ENCODE data around the gene DUSP1. TPM values are rescaled to one million over a fixed set of nuclear protein-coding genes. Genes with fewer than 3 reads are reported as not detected.
"Not testable (repeated sequence)": the region's sequence is repeated elsewhere in the genome, so short reads cannot be mapped to it uniquely, and the experiment has no call there.

The DUSP1 gene
- total and polyA plus RNA-seq, 2 of the 4 experiments (the other 2 are of a cell fraction) = 304 to 467 TPM

DNA sequence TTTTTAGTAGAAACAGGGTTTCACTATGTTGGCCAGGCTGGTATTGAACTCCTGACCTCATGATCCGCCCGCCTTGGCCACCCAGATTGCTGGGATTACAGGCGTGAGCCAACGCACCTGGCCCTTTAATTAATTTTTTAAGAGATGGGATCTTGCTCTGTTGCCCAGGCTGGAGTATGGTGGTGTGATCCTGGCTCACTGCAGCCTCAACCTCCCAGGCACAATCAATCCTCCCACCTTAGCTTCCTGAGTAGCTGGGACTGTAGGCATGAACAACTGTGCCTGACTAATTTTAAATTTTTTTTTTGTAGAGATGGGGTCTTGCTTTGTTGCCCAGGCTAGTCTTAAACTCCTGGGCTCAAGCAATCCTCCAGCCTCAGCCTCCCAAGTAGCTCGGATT is 12.3 kb upstream of the DUSP1 start:
- H3K14ac ChIP-seq (replicated peaks; ENCODE audit: low read depth, low read length); DNase-seq; H2AK5ac ChIP-seq (ENCODE audit: low read depth, low read length); H3K4ac ChIP-seq (ENCODE audit: low read depth, low read length); H4K20me1 ChIP-seq (ENCODE audit: insufficient read depth, low read length); H3K27me3 ChIP-seq (ENCODE audit: control insufficient read depth, insufficient read depth, low read length); H3K4me3 ChIP-seq (ENCODE audit: insufficient read depth, low read depth, low read length); H4K8ac ChIP-seq (ENCODE audit: low read depth in 2 of 2, low read length in 2 of 2); H3K4me1 ChIP-seq (ENCODE audit: control insufficient read depth, insufficient read depth, low read length); H3K9me1 ChIP-seq (ENCODE audit: insufficient read depth, low read length); H3K18ac ChIP-seq (ENCODE audit: low read depth, low read length); intact Hi-C loops (cut with micrococcal nuclease); in situ Hi-C loops (cut with MboI; ENCODE audit: low sequenced_read_pairs); H3K9me3 ChIP-seq (ENCODE audit: control insufficient read depth, insufficient read depth, low read length); H3K23ac ChIP-seq (ENCODE audit: low read depth, low read length); H2AFZ ChIP-seq (replicated peaks; ENCODE audit: low read length, poor library complexity); H2BK120ac ChIP-seq (ENCODE audit: low read depth, low read length); H3K36me3 ChIP-seq (ENCODE audit: control insufficient read depth, insufficient read depth, low read length); CTCF ChIA-PET; H3K4me2 ChIP-seq (ENCODE audit: low read depth, low read length); H2BK5ac ChIP-seq (ENCODE audit: low read depth, low read length, poor library complexity, severe bottlenecking); H3K56ac ChIP-seq (ENCODE audit: extremely low read depth, insufficient read depth, low read length); dilution Hi-C loops (cut with HindIII; ENCODE audit: low sequenced_read_pairs, unreplicated experiment); H3K9ac ChIP-seq (ENCODE audit: low read depth, low read length); H4K5ac ChIP-seq (ENCODE audit: low read depth, low read length); H2AK9ac ChIP-seq (replicated peaks; ENCODE audit: low read depth, low read length, poor library complexity); POLR2A ChIA-PET (ENCODE audit: unreplicated experiment); H3K27ac ChIP-seq (ENCODE audit: insufficient read depth, low read length); H2BK15ac ChIP-seq (ENCODE audit: low read depth, low read length); BruUV-seq (replicated peaks); H4K91ac ChIP-seq (ENCODE audit: insufficient read depth, low read depth, low read length); ATAC-seq (ENCODE audit: low read depth); H3K79me1 ChIP-seq (ENCODE audit: low read depth in 1 of 2, low read length in 2 of 2); H2BK20ac ChIP-seq (ENCODE audit: low read depth, low read length): not testable (repeated sequence)
- WGBS, 2 experiments (ENCODE audit: extremely low coverage in 2 of 2, insufficient read length in 1 of 2) = no CpG with 5 or more reads among the region's 5 CpGs
